GM19452 (cell line): ENCODE data around the gene FOXO4.
A peak's percentile ranks its signal among the peaks of the same experiment; 100 is the strongest.
"Not testable (repeated sequence)": the region's sequence is repeated elsewhere in the genome, so short reads cannot be mapped to it uniquely, and the experiment has no call there.

Experiments
- ATAC-seq: cut with Tn5 transposase; IDR thresholded peaks from one replicate; pipeline ENCODE4 v1.9.1; 2021; ENCODE audit not compliant: unreplicated experiment

The FOXO4 gene, protein sequence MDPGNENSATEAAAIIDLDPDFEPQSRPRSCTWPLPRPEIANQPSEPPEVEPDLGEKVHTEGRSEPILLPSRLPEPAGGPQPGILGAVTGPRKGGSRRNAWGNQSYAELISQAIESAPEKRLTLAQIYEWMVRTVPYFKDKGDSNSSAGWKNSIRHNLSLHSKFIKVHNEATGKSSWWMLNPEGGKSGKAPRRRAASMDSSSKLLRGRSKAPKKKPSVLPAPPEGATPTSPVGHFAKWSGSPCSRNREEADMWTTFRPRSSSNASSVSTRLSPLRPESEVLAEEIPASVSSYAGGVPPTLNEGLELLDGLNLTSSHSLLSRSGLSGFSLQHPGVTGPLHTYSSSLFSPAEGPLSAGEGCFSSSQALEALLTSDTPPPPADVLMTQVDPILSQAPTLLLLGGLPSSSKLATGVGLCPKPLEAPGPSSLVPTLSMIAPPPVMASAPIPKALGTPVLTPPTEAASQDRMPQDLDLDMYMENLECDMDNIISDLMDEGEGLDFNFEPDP

DNA sequence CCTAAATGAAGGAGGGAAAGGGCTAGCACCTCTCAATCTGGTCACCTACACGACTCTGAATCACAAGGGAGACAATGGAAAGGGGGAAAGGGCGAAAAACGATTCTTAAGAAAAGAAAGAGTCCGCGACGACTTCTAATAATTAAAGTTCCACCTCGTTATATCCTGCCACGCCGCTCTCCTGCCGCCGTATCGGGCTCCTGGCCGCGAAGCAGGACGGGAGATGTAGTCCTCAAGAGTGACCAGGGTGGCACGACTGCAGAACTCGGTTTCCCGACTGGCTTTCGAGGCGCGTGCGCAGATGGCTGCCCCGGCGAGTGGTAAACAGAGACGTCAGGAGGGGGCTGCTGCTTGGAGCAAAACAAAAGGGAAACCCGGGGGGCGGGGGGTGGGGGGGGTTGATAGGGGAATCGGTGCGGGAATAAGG is at the start of gene FOXO4:
TSS of gene FOXO4 (plus strand) at position 297 of the 426 bp plus-strand sequence. CDS start 678 bp downstream, outside the sequence.
- ATAC-seq: peak; percentile 93

- ATAC-seq: not testable (repeated sequence)
These were observed 47.8 kb upstream of the FOXO4 start for GRCh38 chrX:71047891-71048290.

DNA sequence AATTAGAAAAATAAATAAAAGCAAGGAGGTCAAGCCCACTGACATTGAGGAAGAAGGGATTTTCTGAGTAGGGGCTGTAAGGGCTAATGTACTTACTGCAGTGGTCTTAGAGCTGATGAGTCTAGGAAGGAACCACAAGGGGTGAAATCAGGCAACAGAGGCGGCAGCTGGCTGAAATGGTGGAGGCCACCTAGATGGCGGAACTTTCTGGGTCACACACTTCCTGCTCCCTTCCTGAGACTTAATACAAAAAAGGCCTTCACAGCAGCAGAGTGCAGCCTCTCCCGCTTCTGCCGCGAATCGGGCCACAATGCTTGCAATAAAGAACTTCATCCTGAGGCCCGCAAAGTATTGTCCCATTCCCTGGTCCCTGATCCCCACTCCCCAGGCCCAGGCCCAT is 42.9 kb upstream of the FOXO4 start:
- peak; percentile 32 for ATAC-seq

GRCh38 chrX:71053217-71053621 is 42.4 kb upstream of the FOXO4 start:
- peak; percentile 96 for ATAC-seq

DNA sequence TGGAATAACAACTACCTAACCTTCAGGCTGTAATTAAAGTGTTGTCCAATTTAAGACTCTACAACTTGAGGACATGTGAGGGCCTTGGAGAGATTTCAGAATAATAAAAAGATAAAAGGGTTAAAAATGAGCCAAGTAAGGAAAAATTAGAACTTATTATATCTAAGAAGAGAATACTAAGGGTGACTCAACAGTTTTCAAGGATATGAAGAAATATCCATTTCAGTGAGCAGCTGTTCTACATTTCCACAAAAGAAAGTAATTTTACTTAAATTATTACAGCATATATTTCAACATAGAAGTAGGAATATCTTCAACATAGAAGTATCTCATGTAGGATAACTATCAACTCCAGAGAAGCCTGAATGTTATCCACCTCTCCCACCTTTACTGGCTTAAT is 38.8 kb upstream of the FOXO4 start:
- no peak for ATAC-seq

GRCh38 chrX:71057848-71058530 is 37.7 kb upstream of the FOXO4 start:
- no peak for ATAC-seq

- no peak for ATAC-seq
These were observed 35.5 kb upstream of the FOXO4 start for GRCh38 chrX:71060127-71060526.

DNA sequence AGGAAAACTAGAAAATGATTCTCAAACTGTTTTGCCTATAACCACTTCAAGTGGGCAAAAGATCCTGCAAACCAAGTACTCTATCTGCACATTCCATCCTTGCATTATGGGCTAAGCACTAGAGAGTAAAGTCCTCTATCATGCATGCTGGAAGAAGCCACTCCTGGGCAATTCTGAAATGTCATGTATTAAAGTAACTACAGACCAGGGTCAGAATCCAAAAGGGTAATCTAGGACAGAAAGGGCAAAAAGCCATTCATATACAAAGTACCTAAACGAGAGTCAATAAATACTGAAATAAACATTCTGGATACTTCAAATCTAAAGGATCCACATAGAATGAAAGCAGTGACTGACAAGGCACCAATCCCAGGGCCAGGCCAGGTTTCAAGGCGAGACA is 28.6 kb upstream of the FOXO4 start:
- no peak for ATAC-seq

GRCh38 chrX:71067712-71068043 is 28.0 kb upstream of the FOXO4 start:
- ATAC-seq: peak; percentile 3

- peak; percentile 97 for ATAC-seq
These were observed 27.4 kb upstream of the FOXO4 start, which contains the start of gene SNX12 for GRCh38 chrX:71068044-71068918. SNX12 (minus strand) TSS chrX:71068334; CDS start chrX:71068306, 28 bp downstream.

GRCh38 chrX:71070531-71070930 is 25.1 kb upstream of the FOXO4 start:
- no peak for ATAC-seq

GRCh38 chrX:71081330-71082123 is 14.1 kb upstream of the FOXO4 start:
- ATAC-seq: no peak

DNA sequence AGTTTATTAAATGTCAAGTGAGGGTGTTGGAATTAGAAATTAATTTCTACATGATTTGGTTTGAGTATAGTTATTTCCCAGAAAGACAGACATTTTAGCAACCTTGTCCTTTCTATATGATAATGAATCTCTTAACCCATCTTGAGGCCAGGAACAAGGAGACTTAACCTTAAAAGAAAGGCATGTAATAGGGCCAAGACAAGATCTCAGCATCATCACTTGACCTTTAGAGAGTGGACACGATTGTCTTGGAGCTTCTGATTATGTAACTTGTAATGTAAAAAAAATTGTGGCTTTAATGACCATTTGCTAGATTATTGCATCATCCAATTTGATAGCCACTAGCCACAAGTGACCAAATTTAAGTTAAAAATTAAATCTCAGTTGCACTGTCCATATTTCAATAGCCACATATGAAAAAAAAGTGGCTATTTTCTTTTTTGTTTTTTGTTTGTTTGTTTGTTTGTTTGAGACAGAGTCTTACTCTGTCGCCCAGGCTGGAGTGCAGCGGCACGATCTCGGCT is 13.5 kb upstream of the FOXO4 start:
- ATAC-seq: no peak

GRCh38 chrX:71082822-71083221 is 12.8 kb upstream of the FOXO4 start:
- no peak for ATAC-seq

DNA sequence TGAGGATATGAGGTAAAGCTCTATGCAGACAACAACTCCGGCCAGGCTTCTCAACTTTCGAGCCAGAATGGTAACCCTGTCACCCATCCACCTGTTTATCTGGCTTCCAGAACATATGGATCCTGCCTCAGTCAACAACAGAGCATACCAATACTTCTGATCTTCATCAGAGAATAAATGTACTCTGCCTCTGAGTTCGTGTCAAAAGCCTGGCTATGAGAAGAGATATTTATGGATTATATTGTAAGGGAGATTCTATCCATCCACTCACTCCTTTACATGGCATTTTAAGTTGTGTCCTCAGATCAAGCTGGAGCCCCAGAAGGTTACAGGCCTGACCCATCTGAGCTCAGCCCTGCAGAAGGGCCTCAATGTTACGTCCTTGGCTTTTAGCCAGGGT is 9.8 kb upstream of the FOXO4 start:
- no peak for ATAC-seq

GRCh38 chrX:71091263-71091662 is 4.4 kb upstream of the FOXO4 start:
- ATAC-seq: no peak

DNA sequence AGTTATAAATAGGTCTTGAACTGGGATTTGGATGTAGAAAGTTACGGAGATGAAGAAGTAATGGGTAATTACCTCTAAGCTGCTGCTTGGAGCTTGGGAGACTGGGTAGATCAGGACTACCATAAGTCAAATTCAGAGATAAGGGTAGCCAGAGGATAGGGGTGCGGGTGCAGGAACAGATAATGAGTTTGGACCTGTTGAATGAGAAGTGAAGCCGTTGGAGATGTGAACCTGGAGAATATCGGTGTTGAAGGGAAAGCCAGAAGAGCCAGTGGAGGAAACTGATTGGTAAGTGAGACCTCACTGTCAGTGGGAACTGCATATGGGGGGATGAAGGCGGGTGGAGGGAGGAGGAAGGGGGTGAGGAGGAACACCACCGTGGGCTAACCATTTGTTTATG is 618 bp upstream of the FOXO4 start:
- ATAC-seq: no peak

- ATAC-seq: no peak
These were observed 519 bp downstream of the FOXO4 start for GRCh38 chrX:71095981-71096759.

GRCh38 chrX:71096760-71097032 is 1.0 kb downstream of the FOXO4 start:
- ATAC-seq: no peak

DNA sequence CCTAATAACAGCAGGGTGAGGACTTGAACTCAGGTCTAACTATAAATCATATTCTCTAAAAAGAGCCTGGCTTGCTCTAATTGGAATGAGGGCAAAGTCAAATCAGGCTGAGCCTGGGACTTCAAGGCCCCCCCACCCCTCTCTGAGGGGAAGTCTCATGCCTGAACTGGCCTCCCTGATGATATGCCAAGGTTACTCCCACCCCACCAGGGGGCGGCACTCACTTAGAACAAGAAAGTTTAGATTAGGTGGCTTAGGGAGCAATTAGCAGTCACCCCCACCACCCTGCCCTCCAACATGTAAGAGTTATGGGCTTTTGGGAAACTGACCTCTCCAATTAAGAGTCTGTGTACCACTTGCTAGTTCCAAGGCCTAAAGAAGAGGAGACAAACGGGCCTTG is 2.7 kb downstream of the FOXO4 start:
- ATAC-seq: no peak
